GM23248 (cell line): ENCODE data around the gene PLEK2.

Experiments used
- EZH2 ChIP-seq: fragments of 200-600 bp; sonication (generic); IDR thresholded peaks from 2 replicates; pipeline ENCODE4 v1.6.1; 2018; ENCODE audit warnings: antibody characterized with exemption, mild to moderate bottlenecking; ENCODE audit not compliant: insufficient read depth, poor library complexity, severe bottlenecking
- EZH2phosphoT487 ChIP-seq: fragments of 200-600 bp; sonication (generic); IDR thresholded peaks from 2 replicates; pipeline ENCODE4 v1.6.1; 2018; ENCODE audit warnings: antibody characterized with exemption, moderate library complexity, mild to moderate bottlenecking, low read depth; ENCODE audit not compliant: insufficient read depth

DNA sequence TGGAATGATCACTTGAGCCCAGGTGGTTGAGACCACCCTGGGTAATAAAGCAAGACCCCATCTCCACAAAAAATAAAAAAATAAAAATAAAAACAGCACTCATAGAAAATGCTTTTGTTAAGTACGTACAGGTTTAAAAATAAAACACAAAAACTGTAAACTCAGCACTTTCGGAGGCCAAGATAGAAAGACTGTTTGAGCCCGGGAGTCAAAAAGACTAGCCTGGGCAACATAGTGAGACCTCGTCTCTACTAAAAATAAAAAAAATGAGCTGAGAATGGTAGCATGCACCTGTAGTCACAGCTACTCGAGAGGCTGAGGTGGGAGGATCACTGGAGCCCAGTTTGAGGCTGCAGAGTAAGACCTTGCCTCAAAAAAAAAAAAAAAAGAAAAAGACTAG lies 59.9 kb downstream of the PLEK2 start:
- TF ChIP-seq EZH2 = no peak
- no peak for TF ChIP-seq EZH2phosphoT487
